Measurements from ENCODE around the gene VEPH1. TPM values are rescaled to one million over a fixed set of nuclear protein-coding genes. Genes with fewer than 3 reads are reported as not detected.

The VEPH1 gene
- total RNA-seq, 2 donors from 2014 or later, result 15.0 to 30.0 TPM

- no peak for ATAC-seq
- intact Hi-C loops (cut with DNase I), result no loop called here
Measured at GRCh38 chr3:157312376-157312745, 190.9 kb downstream of the VEPH1 start.

DNA sequence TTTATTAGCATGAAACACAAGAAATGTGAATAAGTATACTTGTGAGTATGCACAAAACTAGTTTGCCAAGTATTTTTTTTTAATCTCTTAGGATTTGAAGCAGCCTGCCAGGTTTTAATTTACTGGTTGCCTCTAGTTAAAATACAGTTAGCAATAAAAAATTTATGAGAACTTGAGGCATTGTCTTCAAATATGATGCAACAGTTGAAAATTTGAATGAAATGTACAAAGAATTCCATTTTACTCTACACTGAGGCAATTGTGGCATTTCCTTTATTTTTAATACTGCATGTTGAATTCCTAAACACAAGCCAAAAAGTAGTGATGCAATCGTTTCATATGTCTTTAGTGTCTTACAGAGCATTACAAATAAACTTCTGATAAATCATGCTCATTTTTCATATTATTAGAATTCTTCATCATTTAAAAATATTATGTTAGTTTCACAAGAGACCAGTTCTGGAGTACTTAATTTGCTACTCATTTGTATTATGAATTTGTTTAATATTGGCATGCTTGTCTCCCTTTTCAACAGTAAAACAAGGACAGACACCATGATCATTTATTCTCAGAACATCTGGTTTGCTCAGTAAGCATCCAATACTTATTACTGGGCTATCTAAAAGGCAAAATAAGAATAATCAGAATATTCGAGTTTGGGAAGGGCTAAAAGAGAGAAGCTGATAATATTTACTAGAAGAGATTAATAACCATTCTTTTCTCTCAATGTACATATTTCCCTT, 191.4 kb downstream of the VEPH1 start:
- no peaks in the 10 kb centered on the region for H3K9me3 ChIP-seq
- WGBS, 2 donors, result 40% methylated on average over 2 of the region's 2 CpGs
- no peak overlapping the region for H3K4me3 ChIP-seq
- DNase-seq, result no peak
- TF ChIP-seq CTCF (IDR thresholded peaks at IDR 0.05) (no peak), POLR2A (IDR thresholded peaks at IDR 0.05) (no peak)
- H3K27ac ChIP-seq, result no peak overlapping the region
- H3K36me3 ChIP-seq (replicated peaks in 1 of 2; ENCODE audit: insufficient read depth in 1 of 2, low read depth in 2 of 2), result no peaks in the 10 kb centered on the region
- H3K4me1 ChIP-seq, result no peaks in the 10 kb centered on the region
- no peaks in the 10 kb centered on the region for H3K27me3 ChIP-seq
- intact Hi-C loops (cut with DNase I), result no loop called here
- ATAC-seq, result no peak

More at GRCh38 chr3:157312376-157312745, 190.9 kb downstream of the VEPH1 start:
- H3K9me3 ChIP-seq, result no peaks in the 10 kb centered on the region
- no peaks in the 10 kb centered on the region for H3K36me3 ChIP-seq (replicated peaks in 1 of 2; ENCODE audit: insufficient read depth in 1 of 2, low read depth in 2 of 2)
- H3K27me3 ChIP-seq, result no peaks in the 10 kb centered on the region
- H3K27ac ChIP-seq, result no peak overlapping the region
- H3K4me1 ChIP-seq, result no peaks in the 10 kb centered on the region
- TF ChIP-seq CTCF (IDR thresholded peaks at IDR 0.05) (no peak), POLR2A (IDR thresholded peaks at IDR 0.05) (no peak)
- no peak for DNase-seq
- H3K4me3 ChIP-seq, result no peak overlapping the region

DNA sequence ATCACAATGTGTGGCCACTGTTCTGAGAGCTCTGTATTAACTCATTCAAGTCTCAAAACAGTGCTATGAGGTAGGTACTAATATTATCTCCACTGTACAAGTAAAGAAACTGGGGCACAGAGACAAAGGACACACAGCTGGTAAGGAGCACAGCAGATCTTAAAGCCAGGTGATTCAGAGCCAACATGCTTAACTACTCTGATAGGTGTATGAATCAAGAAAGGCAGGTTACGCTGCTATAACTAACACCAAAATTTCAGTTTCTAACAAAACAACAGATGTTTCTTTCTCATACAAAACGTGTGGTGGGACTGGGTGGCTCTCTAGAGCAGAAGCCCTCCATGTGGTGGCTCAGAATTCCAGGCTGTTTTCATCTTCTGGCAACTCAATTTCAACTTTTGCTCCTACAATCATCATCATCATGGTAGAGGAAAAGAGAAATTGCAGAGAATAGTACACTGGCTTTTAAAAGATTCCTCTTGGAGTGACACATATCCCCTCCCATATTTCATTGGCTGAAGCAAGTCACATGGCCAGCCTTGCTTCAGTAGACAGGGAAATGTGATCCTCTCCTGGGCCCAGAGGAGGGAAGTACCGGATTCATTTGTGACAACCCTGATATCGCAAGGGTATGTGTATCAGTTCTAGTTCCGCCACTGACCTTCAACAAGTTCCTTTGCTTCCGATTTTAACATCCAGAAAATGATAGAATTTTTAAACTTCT, 192.7 kb downstream of the VEPH1 start:
- H3K36me3 ChIP-seq (replicated peaks in 1 of 2; ENCODE audit: insufficient read depth in 1 of 2, low read depth in 2 of 2), result no peaks in the 10 kb centered on the region
- intact Hi-C loops (cut with DNase I), result no loop called here
- H3K9me3 ChIP-seq, result no peaks in the 10 kb centered on the region
- H3K4me1 ChIP-seq, result no peaks in the 10 kb centered on the region
- DNase-seq (no peak), ATAC-seq (no peak)
- WGBS, 2 donors, result 82 to 86% methylated on average over 6 of the region's 6 CpGs
- H3K27ac ChIP-seq, result no peak overlapping the region
- TF ChIP-seq POLR2A (IDR thresholded peaks at IDR 0.05), result no peak
- no peak for TF ChIP-seq CTCF (IDR thresholded peaks at IDR 0.05)
- no peak overlapping the region for H3K4me3 ChIP-seq
- no peaks in the 10 kb centered on the region for H3K27me3 ChIP-seq

GRCh38 chr3:157306502-157306901, 196.7 kb downstream of the VEPH1 start:
- Histone ChIP-seq H3K4me3 (no peak overlapping the region), H3K27me3 (no peaks in the 10 kb centered on the region), H3K36me3 (replicated peaks in 1 of 2; ENCODE audit: insufficient read depth in 1 of 2, low read depth in 2 of 2) (no peaks in the 10 kb centered on the region), H3K4me1 (no peaks in the 10 kb centered on the region), H3K9me3 (no peaks in the 10 kb centered on the region), H3K27ac (no peak overlapping the region)
- TF ChIP-seq CTCF (IDR thresholded peaks at IDR 0.05) (no peak), POLR2A (IDR thresholded peaks at IDR 0.05) (no peak)
- no peak for DNase-seq
- no peak for ATAC-seq
- 62% methylated on average over 2 of the region's 2 CpGs for WGBS, 2 donors
- intact Hi-C loops (cut with DNase I), result no loop called here

All from body of pancreas (tissue), 4 donors.